Neural cell (in vitro differentiated cells): ENCODE measurements around the gene STEAP1. TPM values are rescaled to one million over a fixed set of nuclear protein-coding genes. Genes with fewer than 3 reads are reported as not detected.

Experiments used
- H2AFZ ChIP-seq: fragments of 200-600, 300-800 bp; sonication (generic), shearing (Covaris generic); 2 replicates; pipeline ENCODE4 v1.6.0; 2014; ENCODE audit warnings: low read depth, mild to moderate bottlenecking, antibody characterized with exemption, low read length, moderate library complexity
- H3F3A ChIP-seq: fragments of 200-600 bp; shearing (Covaris generic); 2 replicates; pipeline ENCODE4 v1.6.1; 2016; ENCODE audit warnings: mild to moderate bottlenecking, moderate library complexity, mixed read lengths, antibody characterized with exemption, low read length; ENCODE audit not compliant: insufficient read depth, poor library complexity, severe bottlenecking
- H3K27ac ChIP-seq: fragments of 200-600, 300-800 bp; sonication (generic), shearing (Covaris generic); 2 replicates; pipeline ENCODE4 v1.5.1; 2014; ENCODE audit warnings: mild to moderate bottlenecking, low read length, moderate library complexity
- H3K27me3 ChIP-seq: fragments of 300-800, 200-600 bp; sonication (generic), shearing (Covaris generic); 2 replicates; pipeline ENCODE4 v1.6.0; 2014; ENCODE audit warnings: mild to moderate bottlenecking, low read depth, low read length, moderate library complexity; ENCODE audit not compliant: insufficient read depth
- H3K36me3 ChIP-seq: fragments of 300-800, 200-600 bp; sonication (generic), shearing (Covaris generic); 2 replicates; pipeline ENCODE4 v1.5.1; 2014; ENCODE audit warnings: mild to moderate bottlenecking, antibody characterized with exemption, low read length, moderate library complexity; ENCODE audit not compliant: insufficient read depth
- H3K4me2 ChIP-seq: fragments of 300-800, 200-600 bp; sonication (generic), shearing (Covaris generic); 2 replicates; pipeline ENCODE4 v1.6.0; 2014; ENCODE audit warnings: mild to moderate bottlenecking, low read length
- H3K4me3 ChIP-seq: fragments of 300-800, 200-600 bp; sonication (generic), shearing (Covaris generic); 2 replicates; pipeline ENCODE4 v1.5.1; 2014; ENCODE audit warnings: mild to moderate bottlenecking, low read length, moderate library complexity
- H3K79me2 ChIP-seq: fragments of 200-600 bp; shearing (Covaris generic); replicated peaks from 2 replicates; pipeline ENCODE4 v1.6.0; 2014; ENCODE audit warnings: mild to moderate bottlenecking, low read length, moderate library complexity; ENCODE audit not compliant: insufficient read depth
- H3K9ac ChIP-seq: fragments of 300-800, 200-600 bp; sonication (generic), shearing (Covaris generic); 2 replicates; pipeline ENCODE4 v1.6.1; 2016; ENCODE audit warnings: mild to moderate bottlenecking, low read length, mixed read lengths
- H3K9me2 ChIP-seq: fragments of 200-600 bp; shearing (Covaris generic); 2 replicates; pipeline ENCODE4 v1.6.1; 2016; ENCODE audit warnings: mild to moderate bottlenecking, low read length, mixed read lengths; ENCODE audit not compliant: insufficient read depth
- H3K9me3 ChIP-seq: fragments of 200-600, 300-800 bp; sonication (generic), shearing (Covaris generic); 2 replicates; pipeline ENCODE4 v1.6.1; 2016; ENCODE audit warnings: mild to moderate bottlenecking, mixed run types, low read length, moderate library complexity, mixed read lengths
- H4K20me1 ChIP-seq: fragments of 200-600 bp; shearing (Covaris generic); 2 replicates; pipeline ENCODE4 v1.6.1; 2016; ENCODE audit warnings: mild to moderate bottlenecking, mixed run types; ENCODE audit not compliant: insufficient read depth
- EP300 ChIP-seq: fragments of 450-650 bp; conservative IDR thresholded peaks from 2 replicates; pipeline ENCODE4 v1.6.1; 2014; ENCODE audit warnings: antibody characterized with exemption, mild to moderate bottlenecking, moderate library complexity; ENCODE audit not compliant: poor library complexity, severe bottlenecking
- EZH2 ChIP-seq: fragments of 200-600, 300-800 bp; shearing (Covaris generic), sonication (generic); IDR thresholded peaks from 2 replicates; pipeline ENCODE4 v1.6.1; 2014; ENCODE audit warnings: antibody characterized with exemption, low read length, borderline replicate concordance, mild to moderate bottlenecking; ENCODE audit not compliant: insufficient read depth, poor library complexity, severe bottlenecking
- MXI1 ChIP-seq: fragments of 450-650 bp; conservative IDR thresholded peaks from 2 replicates; pipeline ENCODE4 v1.6.1; 2014; ENCODE audit warnings: antibody characterized with exemption, mild to moderate bottlenecking; ENCODE audit not compliant: poor library complexity, severe bottlenecking
- POLR2AphosphoS5 ChIP-seq: IDR thresholded peaks from 2 replicates; pipeline ENCODE4 v1.6.1; 2012
- RAD21 ChIP-seq: fragments of 450-650 bp; conservative IDR thresholded peaks from 2 replicates; pipeline ENCODE4 v1.6.1; 2014; ENCODE audit warnings: antibody characterized with exemption, mild to moderate bottlenecking, moderate library complexity
- SMC3 ChIP-seq: fragments of 450-650 bp; conservative IDR thresholded peaks from 2 replicates; pipeline ENCODE4 v1.6.1; 2014; ENCODE audit warnings: antibody characterized with exemption, mild to moderate bottlenecking, moderate library complexity; ENCODE audit not compliant: poor library complexity
- TAF1 ChIP-seq: IDR thresholded peaks from 2 replicates; pipeline ENCODE4 v1.6.1; 2012; ENCODE audit warnings: low read depth
- polyA plus RNA-seq: library from polyadenylated mRNA; depleted of rRNA; stranded (reverse); fragments of >200 nt; gene quantifications from 2 replicates; pipeline ENCODE4 v1.2.3, GENCODE V29; 2014
- TF ChIP-seq, protein P1 (sequence below): IDR thresholded peaks from 2 replicates; pipeline ENCODE4 v1.6.1; 2012; ENCODE audit warnings: borderline replicate concordance
- TF ChIP-seq, protein P2 (sequence below): fragments of 450-650 bp; IDR thresholded peaks from 2 replicates; pipeline ENCODE4 v1.5.1; 2014; ENCODE audit warnings: antibody characterized with exemption, mild to moderate bottlenecking, moderate library complexity; ENCODE audit not compliant: poor library complexity, severe bottlenecking

Gene STEAP1
- polyA plus RNA-seq, 1 donor from 2014 or later = not detected

DNA sequence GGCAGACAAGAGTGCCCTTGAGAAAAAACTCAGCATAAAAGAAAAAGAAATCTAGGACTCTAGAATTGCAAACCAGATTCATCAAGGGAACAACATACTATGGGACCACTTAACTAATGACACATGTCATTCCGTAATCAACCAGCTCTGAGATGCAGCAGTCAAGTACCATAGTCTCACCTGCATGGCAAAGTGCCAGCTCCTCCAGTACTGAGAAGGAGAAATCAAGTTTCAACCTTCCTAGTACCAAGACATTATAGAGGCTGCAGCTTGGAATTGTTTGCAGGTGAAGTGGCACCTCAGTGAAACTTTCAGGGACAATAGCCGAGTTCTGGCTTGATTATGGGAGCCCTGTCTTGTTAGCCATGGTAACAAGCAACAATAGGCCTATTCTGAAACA is 11.5 kb downstream of the STEAP1 start:
- Histone ChIP-seq H3K27ac (no peak overlapping the region), H3K27me3 (no peaks in the 10 kb centered on the region), H3K36me3 (no peaks in the 10 kb centered on the region), H2AFZ (no peak overlapping the region), H3K9ac (no peak overlapping the region), H3K4me2 (no peak overlapping the region), H3K9me2 (no peaks in the 10 kb centered on the region), H3K79me2 (no peaks in the 10 kb centered on the region), H4K20me1 (no peaks in the 10 kb centered on the region), H3K4me3 (no peak overlapping the region), H3K9me3 (no peaks in the 10 kb centered on the region), H3F3A (no peaks in the 10 kb centered on the region)
- TF ChIP-seq SMC3 = no peak
- TF ChIP-seq TAF1 = no peak
- TF ChIP-seq RAD21 = no peak
- no peak for TF ChIP-seq EP300
- no peak for TF ChIP-seq EZH2
- no peak for TF ChIP-seq MXI1
- no peak for TF ChIP-seq POLR2AphosphoS5
- TF ChIP-seq, protein P1, sequence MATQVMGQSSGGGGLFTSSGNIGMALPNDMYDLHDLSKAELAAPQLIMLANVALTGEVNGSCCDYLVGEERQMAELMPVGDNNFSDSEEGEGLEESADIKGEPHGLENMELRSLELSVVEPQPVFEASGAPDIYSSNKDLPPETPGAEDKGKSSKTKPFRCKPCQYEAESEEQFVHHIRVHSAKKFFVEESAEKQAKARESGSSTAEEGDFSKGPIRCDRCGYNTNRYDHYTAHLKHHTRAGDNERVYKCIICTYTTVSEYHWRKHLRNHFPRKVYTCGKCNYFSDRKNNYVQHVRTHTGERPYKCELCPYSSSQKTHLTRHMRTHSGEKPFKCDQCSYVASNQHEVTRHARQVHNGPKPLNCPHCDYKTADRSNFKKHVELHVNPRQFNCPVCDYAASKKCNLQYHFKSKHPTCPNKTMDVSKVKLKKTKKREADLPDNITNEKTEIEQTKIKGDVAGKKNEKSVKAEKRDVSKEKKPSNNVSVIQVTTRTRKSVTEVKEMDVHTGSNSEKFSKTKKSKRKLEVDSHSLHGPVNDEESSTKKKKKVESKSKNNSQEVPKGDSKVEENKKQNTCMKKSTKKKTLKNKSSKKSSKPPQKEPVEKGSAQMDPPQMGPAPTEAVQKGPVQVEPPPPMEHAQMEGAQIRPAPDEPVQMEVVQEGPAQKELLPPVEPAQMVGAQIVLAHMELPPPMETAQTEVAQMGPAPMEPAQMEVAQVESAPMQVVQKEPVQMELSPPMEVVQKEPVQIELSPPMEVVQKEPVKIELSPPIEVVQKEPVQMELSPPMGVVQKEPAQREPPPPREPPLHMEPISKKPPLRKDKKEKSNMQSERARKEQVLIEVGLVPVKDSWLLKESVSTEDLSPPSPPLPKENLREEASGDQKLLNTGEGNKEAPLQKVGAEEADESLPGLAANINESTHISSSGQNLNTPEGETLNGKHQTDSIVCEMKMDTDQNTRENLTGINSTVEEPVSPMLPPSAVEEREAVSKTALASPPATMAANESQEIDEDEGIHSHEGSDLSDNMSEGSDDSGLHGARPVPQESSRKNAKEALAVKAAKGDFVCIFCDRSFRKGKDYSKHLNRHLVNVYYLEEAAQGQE = no peak
- TF ChIP-seq, protein P2, sequence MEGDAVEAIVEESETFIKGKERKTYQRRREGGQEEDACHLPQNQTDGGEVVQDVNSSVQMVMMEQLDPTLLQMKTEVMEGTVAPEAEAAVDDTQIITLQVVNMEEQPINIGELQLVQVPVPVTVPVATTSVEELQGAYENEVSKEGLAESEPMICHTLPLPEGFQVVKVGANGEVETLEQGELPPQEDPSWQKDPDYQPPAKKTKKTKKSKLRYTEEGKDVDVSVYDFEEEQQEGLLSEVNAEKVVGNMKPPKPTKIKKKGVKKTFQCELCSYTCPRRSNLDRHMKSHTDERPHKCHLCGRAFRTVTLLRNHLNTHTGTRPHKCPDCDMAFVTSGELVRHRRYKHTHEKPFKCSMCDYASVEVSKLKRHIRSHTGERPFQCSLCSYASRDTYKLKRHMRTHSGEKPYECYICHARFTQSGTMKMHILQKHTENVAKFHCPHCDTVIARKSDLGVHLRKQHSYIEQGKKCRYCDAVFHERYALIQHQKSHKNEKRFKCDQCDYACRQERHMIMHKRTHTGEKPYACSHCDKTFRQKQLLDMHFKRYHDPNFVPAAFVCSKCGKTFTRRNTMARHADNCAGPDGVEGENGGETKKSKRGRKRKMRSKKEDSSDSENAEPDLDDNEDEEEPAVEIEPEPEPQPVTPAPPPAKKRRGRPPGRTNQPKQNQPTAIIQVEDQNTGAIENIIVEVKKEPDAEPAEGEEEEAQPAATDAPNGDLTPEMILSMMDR = no peak

DNA sequence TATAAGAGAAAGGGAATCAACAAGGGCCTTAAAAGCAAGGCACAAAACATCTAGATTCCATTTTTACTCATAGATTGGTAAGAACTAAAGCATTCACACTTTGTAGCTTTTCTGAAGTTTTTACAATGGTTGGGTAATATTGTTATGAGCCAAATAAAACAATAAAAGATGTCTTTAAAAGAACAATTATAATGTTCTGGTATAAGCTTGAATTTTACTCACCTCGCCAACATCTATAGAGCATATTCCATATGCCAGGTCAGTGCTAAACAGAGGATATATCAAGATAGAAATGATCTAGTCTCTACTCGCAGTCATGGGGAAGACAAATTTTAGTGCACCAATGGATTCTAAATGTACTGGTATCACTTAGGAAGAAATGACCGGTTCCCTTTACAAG is 11.9 kb downstream of the STEAP1 start:
- Histone ChIP-seq H3K27me3 (no peaks in the 10 kb centered on the region), H4K20me1 (no peaks in the 10 kb centered on the region), H2AFZ (no peak overlapping the region), H3K4me3 (no peak overlapping the region), H3K9ac (no peak overlapping the region), H3K9me2 (no peaks in the 10 kb centered on the region), H3K4me2 (no peak overlapping the region), H3K79me2 (no peaks in the 10 kb centered on the region), H3F3A (no peaks in the 10 kb centered on the region), H3K27ac (no peak overlapping the region), H3K36me3 (no peaks in the 10 kb centered on the region), H3K9me3 (no peaks in the 10 kb centered on the region)
- TF ChIP-seq SMC3 (no peak), POLR2AphosphoS5 (no peak), EP300 (no peak), RAD21 (no peak), MXI1 (no peak), EZH2 (no peak), TAF1 (no peak)
- TF ChIP-seq, protein P1 = no peak
- TF ChIP-seq, protein P2 = no peak
